Thyroid gland (tissue), 4 donors: ENCODE results near the gene SLCO2A1.

Experiments used
- POLR2A ChIP-seq, 2 donors: fragments of 450-650 bp; IDR thresholded peaks; one replicate each; pipeline ENCODE4 v1.6.1; 2017; ENCODE audit warnings: antibody characterized with exemption in 2 of 2, mild to moderate bottlenecking in 2 of 2, moderate library complexity in 1 of 2
- TF ChIP-seq, protein P1 (sequence below), 6 experiments: fragments of 200-600 bp in 3 of 6; fragments of 450-650 bp in 3 of 6; sonication (generic) in 3 of 6; IDR thresholded peaks; one replicate each; pipeline ENCODE4 v1.5.1; 2016 to 2019; ENCODE audit warnings: antibody characterized with exemption in 6 of 6, mild to moderate bottlenecking in 2 of 6, inconsistent platforms in 1 of 6, moderate library complexity in 1 of 6

DNA sequence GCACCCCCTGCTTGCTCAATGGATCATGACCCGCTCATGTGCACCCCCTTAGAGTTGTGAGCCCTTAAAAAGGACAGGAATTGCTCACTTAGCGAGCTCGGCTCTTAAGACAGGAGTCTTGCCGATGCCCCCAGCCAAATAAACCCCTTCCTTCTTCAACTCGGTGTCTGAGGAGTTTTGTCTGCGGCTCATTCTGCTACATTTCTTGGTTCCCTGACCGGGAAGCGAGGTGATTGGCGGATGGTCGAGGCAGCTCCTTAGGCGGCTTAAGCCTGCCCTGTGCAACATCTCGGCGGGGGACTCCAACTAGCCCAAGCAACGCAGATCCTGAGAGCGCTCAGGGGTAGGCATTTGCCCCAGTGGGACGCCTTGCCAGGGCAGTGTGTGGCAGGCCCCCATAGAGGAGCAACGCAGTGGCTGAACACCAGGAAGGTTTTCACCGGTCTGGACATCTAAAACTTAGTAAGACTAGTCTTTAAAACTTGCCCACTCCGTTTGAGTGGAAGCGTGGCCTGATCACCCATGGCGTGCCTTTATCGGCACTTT, 9.5 kb downstream of the SLCO2A1 start:
- TF ChIP-seq, protein P1, sequence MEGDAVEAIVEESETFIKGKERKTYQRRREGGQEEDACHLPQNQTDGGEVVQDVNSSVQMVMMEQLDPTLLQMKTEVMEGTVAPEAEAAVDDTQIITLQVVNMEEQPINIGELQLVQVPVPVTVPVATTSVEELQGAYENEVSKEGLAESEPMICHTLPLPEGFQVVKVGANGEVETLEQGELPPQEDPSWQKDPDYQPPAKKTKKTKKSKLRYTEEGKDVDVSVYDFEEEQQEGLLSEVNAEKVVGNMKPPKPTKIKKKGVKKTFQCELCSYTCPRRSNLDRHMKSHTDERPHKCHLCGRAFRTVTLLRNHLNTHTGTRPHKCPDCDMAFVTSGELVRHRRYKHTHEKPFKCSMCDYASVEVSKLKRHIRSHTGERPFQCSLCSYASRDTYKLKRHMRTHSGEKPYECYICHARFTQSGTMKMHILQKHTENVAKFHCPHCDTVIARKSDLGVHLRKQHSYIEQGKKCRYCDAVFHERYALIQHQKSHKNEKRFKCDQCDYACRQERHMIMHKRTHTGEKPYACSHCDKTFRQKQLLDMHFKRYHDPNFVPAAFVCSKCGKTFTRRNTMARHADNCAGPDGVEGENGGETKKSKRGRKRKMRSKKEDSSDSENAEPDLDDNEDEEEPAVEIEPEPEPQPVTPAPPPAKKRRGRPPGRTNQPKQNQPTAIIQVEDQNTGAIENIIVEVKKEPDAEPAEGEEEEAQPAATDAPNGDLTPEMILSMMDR (IDR thresholded peaks at IDR 0.05), result no peak
- no peak for TF ChIP-seq POLR2A (IDR thresholded peaks at IDR 0.05)
